GM10248 (cell line): ENCODE data around the gene RENBP.

Experiments
- CTCF ChIA-PET: fragments of 300-600 bp; sonication (Branson Sonifier 250); formaldehyde crosslinking; extraction: SDS; loops from one replicate; lab custom pipeline; 2021; ENCODE audit warnings: antibody characterized with exemption; lab: Yijun Ruan, JAX
- POLR2A ChIA-PET: fragments of 350-650 bp; sonication (Branson Sonifier 250); formaldehyde crosslinking; extraction: SDS; loops from one replicate; lab custom pipeline; 2020; ENCODE audit warnings: antibody characterized with exemption; lab: Yijun Ruan, JAX
- DNase-seq: peaks from one replicate; pipeline ENCODE4 v3.0.0; 2012; ENCODE audit errors: extremely low spot score
- CTCF ChIP-seq: IDR thresholded peaks from 2 replicates; pipeline ENCODE4 v1.5.1; 2012; ENCODE audit warnings: mild to moderate bottlenecking, low read depth; ENCODE audit errors: extremely low read depth, missing control alignments, control extremely low read depth

RENBP gene

GRCh38 chrX:153944140-153944799 is at the start of gene RENBP:
RENBP (minus strand) TSS chrX:153944643; CDS start chrX:153944610, 33 bp downstream.
- no peak for TF ChIP-seq CTCF
- no peak for DNase-seq
- ChIA-PET CTCF (interaction anchor here (1.3 to 10.9 kb wide), 4 partner anchors 18 to 181 kb away, joined by 3 to 187 read pairs (median 80); partner anchors contain the start of genes ARHGAP4, HCFC1 and PLXNB3), POLR2A (no interaction called here)

- CTCF ChIA-PET, result no interaction called here
- no peak for TF ChIP-seq CTCF
- DNase-seq, result no peak
- POLR2A ChIA-PET, result no interaction called here
These were observed 49.5 kb upstream of the RENBP start for GRCh38 chrX:153993978-153994377.

- ChIA-PET CTCF (no interaction called here), POLR2A (no interaction called here)
- TF ChIP-seq CTCF, result no peak
- DNase-seq, result no peak
These were observed 48.6 kb upstream of the RENBP start for GRCh38 chrX:153993079-153993478.

- no peak for TF ChIP-seq CTCF
- DNase-seq, result no peak
- POLR2A ChIA-PET, result no interaction called here
- CTCF ChIA-PET, result no interaction called here
These were observed 47.7 kb upstream of the RENBP start for GRCh38 chrX:153992180-153992579.

GRCh38 chrX:153991013-153991580 is 46.7 kb upstream of the RENBP start:
- POLR2A ChIA-PET, result no interaction called here
- no peak for TF ChIP-seq CTCF
- DNase-seq, result no peak
- CTCF ChIA-PET, result no interaction called here

- ChIA-PET POLR2A (interaction anchor here (0.5 kb wide), 1 partner anchor 94 kb away, joined by 7 read pairs; no protein-coding TSS in a partner anchor), CTCF (interaction anchor here (1.6 kb wide), 1 partner anchor 23 kb away, joined by 5 read pairs; no protein-coding TSS in a partner anchor)
- TF ChIP-seq CTCF, result no peak
- DNase-seq, result no peak
These were observed 45.7 kb upstream of the RENBP start for GRCh38 chrX:153989973-153990655.
